Stimulated activated naive CD4-positive, alpha-beta T cell treated with Interleukin-2 at 50 U/mL for 16 hours (primary cell): ENCODE data around the gene DIABLO.
A peak's percentile ranks its signal among the peaks of the same experiment; 100 is the strongest.
"Not testable (repeated sequence)": the region's sequence is repeated elsewhere in the genome, so short reads cannot be mapped to it uniquely, and the experiment has no call there.

Experiments
- DNase-seq: peaks from one replicate; lab custom pipeline; 2025; lab: John Stamatoyannopoulos, UW

DIABLO gene

DNA sequence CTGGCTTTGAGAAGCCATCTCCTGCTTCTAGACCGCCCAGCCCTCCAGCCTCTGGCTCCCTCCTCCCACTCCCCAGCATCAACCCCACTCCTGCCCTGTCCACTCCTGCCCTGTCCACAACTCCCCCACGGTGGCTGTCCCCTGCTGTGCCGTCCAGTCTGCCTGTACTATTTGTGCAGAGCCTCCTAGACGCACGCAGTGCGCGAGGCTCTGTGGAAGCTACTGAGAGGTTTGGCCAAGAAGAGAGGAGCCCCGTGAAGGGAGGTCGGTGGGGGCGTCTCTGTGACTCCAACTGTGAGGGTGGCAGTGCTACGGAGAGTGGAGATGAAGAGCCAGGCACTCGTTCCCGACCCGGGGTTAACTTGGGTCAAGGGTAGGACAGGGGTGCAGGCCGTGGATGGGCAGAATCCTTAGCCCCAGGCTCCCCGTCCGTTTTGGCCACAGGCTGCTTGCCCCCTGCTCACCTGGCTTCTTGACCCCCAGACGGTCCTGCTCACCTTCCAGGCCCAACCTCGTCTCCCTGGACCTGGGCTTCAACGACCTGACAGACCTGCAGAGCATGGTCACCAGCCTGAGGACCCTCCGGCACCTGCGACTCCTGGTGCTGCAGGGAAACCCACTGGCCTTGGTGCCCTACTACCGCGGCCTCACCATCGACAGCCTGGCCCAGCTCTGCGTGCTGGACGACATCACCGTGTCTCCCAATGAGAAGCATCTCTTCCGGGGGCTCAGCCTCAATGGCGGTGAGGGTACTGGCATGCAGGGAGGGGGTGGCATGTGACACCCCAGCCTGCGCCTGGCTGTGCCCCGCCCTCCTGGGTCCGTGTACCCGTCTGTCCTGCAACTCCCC is 36.0 kb downstream of the DIABLO start:
- DNase-seq: no peak

DNA sequence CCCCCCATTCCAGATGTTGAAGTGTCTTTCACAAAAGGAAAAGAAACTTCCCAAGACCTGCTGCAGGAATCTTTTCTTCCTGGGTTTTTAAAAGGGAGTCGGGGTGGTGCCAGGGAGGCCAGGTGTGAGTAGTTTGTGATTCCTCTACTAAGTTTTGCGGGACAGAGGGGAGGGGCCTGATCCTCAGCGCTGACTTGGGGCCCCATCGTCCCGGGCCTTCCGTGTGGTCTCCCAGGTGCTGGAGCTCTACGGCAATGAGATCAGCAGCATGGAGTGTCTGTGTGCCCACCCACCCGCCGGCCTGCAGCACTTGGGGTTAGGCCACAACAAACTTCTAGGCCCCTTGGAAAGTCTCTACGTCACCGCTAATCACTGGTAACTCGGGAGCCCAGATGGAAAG is 38.4 kb downstream of the DIABLO start:
- DNase-seq: no peak

DNA sequence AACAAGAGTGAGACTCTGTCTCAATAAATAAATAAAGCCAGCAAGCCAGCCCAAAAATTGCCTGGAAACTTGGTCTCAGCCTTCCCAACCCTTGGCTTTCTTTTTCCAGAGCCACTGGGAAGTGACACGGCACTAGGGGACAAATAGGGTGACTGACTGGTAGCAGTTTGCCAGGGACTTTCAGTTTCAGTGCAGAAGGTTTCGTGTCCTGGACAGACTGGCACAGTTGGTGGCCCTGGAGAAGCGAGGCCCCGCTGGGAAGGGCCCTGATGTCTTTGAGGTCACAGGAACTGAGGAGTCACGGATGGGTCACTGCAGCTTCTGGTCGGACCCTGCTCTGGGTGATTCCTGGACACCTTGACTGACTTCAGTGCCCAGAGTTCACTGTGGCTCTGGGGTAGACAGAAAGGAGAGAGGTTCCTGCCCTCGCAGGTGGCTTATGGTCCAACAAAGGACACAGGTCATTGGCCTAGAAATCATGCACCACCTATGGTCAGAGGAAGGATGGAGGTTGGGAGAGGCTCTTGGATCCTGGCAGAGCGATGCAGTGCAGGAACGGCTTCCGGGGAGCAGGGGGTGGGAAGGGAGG is 40.3 kb downstream of the DIABLO start:
- no peak for DNase-seq

DNA sequence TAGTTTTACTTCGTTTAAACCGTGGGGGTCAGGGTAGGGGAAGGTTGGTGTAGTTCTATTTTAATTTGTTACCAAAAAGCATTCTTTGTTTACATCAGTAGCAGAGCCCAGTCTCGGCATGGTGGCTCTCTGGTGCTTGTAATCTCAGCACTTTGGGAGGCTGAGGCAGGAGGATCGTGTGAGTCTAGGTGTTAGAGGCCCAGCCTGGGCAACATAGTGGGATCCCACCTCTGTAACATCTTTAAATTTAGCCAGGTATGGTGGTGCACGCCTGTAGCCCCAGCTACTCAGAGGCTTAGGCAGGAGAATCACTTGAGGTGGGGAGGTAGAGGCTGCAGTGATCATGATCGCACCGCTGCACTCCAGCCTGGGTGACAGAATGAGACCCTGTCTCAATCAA is 40.8 kb downstream of the DIABLO start:
- no peak for DNase-seq

DNA sequence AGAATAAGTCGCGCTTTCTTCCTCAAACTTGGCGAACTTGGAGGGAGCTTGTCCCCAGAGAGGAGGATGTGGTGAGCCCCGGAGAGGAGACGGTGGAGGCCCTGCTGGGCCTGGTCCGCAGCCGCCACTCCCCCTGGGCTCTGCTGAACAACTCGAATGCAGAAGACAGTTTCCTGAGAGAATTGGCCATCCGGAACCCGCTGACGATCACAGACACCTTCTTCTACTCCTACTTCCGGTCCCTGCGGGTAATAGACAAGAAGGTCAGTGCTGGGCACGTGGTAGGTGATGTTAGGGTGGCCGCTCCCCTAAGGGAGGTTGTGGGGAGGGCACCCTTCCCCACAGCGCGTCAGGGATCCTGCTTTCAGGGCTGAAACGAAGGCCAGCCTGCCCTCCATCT is 41.3 kb downstream of the DIABLO start:
- DNase-seq: no peak

DNA sequence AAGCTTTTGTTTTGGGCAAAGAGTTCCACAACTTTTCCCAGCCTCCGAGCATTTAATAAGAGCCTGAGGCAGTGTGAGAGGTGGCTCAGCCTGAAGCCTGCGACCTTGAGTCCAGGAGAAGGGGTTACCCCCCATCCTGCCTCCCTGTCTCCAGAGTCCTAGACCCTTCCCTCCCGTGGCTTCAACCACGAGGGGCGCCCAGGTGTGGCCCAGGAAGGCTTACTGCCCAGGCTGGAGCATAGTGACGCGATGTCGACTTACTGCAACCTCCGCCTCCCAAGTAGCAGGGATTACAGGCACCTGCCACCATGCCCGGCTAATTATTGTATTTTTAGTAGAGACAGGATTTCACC is 42.3 kb downstream of the DIABLO start:
- no peak for DNase-seq

DNA sequence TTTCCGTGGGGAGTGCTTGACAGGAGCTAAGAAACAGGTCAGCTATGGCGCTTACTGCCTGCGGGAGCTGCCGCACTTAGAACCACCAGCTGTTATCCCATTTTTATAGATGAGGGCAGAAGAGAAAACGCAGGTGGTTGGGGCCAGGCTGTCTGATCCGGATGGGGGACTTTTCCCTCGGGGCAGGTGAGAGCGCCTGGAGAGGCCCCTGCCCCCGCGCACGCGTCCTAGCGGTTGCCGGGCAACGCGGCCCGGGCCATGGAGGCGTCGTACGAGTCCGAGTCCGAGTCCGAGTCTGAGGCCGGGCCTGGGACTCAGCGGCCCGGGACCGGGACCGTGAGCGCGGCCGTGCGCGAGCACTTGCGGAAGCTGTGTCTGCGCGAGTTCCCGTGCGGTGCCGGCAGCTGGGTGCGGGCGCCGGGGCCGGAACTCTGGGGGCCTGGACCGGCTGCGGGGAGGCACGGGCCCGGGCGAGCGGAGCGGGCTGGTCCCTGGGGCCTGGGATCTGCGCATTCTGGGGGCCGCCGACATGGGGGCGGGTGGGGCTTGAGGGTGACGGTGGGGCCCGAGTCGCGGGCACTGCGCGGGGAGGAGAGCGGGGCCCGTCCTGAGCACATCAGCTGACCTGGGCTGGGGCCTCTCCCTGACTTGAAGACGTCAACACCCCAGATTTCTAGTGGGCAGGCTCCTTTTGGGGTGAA is 42.8 kb downstream of the DIABLO start, which contains the start of gene LRRC43:
Gene LRRC43 (plus strand): TSS at position 237 of the 701 bp plus-strand sequence. CDS start 22 bp downstream, at position 259.
- no peak for DNase-seq

DNA sequence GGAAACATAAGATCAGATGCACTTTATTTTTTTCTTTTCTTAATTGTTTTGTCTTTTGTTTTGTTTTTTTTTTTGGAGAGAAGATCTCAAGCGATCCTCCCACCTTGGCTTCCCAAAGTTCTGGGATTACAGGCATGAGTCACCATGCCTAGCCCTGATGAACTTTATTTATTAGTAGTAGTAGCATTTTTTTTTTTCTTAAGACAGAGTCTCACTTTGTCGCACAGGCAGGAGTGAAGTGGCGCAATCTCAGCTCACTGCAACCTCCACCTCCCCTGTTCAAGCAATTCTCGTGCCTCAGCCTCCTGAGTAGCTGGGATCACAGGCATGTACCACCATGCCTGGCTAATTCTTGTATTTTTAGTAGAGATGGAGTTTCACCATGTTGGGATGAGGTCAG is 49.4 kb downstream of the DIABLO start:
- not testable (repeated sequence) for DNase-seq

DNA sequence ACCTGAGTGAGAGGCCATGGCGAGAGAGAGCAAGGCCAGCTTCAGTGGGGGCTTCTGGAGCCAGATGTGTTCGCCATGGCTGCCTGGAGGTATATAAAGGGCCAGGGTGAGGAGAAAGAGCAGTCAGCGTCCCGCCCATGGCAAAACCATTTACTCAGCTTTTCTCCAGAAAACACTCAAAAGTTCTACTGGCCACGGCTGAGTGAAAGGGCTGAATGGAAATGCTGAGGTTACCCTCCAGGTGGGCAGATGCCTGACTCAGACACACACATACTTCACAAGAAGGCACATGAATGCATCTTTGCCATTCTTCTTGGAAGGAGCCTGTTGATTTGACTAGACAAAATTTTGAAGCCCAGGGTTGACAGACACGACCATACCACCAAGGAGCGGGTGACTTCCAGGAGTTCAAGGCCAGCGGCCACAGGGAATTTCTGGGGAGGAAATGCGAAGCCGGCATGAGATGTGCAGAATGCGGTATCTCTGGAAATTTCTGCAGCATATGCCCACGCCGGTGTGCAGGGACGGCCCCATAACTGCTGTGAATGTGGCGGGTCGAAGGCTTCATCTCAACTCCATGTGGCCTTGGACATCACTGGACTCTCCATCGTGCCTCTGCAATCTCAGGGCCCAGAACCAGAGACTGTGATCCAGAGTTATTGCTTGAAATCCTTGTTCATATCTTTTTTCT is 51.6 kb downstream of the DIABLO start, which contains the start of gene IL31:
Gene IL31 (minus strand): TSS at position 67 of the 691 bp plus-strand sequence. CDS start 49 bp downstream, at position 18.
- peak; percentile 17 for DNase-seq

DNA sequence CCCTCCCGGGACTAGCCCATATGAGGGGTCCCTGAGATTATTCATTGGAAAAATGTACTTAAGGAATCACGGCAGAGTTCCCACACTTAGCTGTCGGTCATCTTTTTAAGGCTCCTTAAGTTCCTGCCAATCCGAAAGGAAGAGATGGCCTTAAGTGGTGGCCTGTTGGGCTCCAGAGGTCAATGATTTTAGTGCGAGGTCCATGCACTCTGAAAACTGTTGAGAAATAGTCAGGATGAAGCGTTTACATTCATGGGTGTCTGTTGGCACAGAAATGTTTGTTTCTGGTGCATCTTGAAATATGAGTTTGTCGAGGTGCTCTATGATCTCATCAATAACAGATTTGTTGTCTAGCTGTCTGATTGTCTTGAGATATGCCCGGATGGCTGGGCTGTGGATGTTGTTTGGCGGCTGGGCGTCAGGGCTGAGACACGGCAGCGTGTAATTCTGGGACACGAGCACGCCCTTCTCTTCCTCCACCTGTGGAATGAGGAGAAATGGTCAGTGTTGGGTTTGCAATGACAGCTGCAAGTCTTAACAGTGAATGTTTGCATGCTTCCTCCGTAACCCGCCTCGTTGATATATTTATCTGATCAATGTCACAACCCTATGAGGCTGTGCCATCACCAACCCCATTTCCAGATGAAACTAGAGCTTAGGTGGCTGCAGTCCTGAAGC is 53.5 kb downstream of the DIABLO start:
- DNase-seq: no peak

DNA sequence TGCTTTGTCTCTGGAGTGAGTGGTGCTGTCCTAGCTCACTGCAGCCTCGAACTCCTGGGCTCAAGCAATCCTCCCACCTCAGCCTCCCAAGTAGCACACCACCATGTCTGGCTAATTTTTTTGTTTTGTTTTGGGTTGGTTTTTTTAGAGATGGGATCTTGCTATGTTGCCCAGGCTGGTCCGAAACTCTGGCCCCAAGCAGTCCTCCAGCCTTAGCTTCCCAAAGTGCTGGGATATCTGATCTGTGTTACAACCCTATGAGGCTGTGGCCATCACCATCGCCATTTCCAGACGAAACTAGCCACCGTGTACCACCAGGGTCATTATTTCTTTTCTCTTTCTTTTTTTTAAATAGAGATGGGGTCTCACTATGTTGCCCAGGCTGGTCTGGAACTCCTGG is 54.5 kb downstream of the DIABLO start:
- DNase-seq: no peak

DNA sequence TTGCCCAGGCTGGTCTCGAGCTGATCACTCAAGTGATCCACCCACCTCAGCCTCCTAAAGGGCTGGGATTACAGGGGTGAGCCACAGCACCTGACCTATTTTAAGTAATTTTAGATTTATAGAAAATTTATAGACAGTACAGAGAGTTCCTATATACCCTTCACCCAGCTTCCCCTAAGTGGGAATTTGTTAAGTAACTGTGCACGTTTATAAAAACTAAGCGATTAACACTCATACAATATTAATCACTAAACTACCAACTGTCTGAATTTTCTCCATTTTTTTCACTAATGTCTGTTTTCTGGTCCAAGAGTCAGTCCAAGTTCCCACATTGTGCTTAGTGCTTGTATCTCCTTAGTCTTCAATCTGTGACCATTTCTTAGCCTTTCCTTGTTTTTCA is 57.4 kb downstream of the DIABLO start:
- no peak for DNase-seq

DNA sequence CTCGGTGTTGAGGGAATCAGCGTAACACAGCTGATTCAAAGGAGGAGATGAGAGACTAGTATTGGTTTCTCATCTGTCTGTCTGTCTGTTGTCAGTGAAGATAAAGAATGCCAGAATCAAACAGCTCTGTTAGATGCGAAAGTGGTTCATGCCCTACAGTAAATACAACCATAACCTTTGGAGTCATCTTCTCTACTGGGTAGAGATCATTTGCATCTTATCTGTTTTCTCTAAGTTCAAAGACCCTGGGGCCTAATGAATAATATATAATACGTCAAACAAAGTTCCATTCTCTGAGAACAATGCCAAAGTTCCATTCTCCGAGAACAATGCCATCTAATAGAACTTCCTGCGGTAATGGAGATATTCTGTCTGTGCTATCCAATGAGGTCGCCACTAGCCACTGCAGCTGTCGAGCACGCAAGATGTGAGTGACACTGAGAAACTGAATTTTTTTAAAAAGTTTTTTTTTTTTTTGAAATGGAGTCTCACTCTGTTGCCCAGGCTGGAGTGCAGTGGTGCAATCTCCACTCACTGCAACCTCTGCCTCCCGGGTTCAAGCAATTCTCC is 58.4 kb downstream of the DIABLO start:
- DNase-seq: no peak

DNA sequence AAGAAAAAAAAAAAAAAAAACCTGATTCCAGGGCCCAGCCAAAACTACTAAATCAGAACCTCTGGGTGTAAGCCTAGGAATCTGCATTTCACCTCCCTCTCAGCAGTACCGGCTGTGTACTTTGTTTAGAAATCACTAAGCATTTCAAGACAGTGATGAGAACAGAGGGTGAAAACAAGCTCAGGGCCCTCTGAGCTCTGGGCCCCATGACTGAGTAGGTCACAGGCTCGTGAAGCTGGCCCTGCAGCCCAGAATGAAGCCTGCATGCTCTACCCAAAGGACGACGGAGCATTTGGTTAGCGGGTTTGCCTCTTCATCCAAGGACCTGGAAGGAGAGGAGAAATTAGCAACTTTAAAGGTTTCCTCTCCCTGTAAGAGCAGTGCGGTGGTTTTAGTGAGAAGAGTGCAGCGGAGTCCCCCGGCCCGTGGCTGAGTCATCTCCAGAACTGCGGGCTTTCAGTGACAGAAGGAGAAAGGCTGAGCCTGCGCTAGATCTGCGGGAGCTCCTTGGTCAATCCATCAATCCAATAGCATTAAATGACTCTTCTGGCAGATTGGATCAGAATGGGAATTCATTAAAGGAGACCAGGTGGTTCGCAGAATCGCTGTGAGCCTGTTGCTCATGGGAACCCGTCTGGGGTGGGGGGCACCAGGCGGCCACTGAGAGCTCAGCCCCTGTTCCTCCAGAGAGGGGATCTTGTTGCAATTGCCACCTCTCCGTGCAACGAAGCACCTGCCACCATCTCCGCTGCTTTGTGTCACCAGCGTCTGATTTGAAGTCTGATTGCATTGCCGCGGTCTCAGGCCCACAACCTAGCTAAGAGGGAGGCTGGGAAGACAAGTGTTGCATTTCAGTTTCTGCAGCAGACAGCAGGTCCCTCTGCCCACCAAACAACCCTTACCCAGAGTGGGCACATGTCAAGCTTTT is 59.2 kb downstream of the DIABLO start:
- peak; percentile 61 for DNase-seq

DNA sequence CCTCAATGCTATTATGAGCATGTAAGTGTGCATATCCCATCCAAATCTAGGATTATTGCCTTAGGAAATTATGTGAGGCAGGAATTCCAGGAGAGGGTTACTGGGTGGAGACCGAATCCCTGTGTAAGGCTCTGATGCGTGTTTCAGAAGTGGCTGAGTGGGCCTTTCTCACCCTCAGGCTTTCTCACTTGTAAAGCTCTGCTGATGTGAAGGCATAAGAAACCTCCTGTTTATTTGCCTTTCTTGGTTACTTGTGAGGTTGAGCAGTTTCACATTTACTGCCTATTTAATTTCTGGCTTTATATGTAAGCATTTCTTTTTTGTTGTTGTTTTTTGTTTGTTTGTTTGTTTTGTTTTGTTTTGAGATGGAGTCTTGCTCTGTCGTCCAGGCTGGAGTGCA is 62.9 kb downstream of the DIABLO start:
- no peak for DNase-seq

DNA sequence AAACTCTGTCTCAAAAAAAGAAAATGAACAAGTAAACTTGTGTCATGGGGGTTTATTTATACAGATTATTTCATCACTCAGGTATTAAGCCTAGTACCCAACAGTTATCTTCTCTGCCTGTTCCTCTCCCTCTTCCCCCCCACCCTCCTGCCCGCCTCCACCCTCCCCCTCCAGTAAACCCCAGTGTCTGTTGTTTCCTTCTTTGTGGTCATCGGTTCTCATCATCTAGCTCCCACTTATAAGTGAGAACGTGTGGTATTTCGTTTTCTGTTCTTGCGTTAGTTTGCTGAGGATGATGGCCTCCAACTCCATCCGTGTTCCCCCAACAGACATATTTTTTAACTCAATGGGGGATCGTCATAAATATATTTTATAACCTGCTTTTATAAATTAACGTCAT is 64.2 kb downstream of the DIABLO start:
- DNase-seq: peak; percentile 20

DNA sequence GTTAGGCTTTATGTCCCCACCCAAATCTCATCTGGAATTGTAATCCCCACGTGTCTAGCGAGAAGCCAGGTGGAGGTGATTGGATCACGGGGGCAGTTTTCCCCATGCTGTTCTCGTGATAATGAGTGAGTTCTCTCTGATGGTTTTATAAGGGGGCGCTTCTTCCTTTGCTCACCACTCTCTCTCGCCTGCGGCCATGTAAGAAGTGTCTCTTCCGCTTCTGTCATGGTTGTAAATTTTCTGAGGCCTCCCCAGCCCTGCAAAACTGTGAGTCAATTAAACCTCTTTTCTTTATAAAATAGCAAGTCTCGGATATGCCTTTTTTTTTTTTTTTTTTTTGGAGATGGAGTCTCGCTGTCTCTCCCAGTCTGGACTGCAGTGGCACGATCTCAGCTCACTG is 65.1 kb downstream of the DIABLO start:
- no peak for DNase-seq

DNA sequence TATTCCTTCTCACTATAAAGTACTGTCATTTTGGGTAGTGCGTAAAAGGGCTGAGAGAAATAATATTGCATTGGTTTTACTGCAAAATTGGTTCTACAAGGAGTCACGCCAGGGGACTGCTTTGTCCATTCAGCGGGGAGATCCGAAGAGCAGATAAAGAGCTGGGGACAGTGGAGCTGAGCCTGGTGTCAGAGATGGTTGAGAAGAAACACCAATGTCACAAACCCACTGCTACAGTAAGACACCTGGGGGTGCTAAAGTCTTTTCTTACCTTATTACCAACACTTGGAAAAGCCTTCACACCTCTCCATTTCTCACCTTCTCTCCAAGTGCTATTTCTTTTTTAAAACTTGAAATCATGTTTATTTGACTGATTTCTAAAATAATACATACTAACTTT is 66.0 kb downstream of the DIABLO start:
- no peak for DNase-seq

DNA sequence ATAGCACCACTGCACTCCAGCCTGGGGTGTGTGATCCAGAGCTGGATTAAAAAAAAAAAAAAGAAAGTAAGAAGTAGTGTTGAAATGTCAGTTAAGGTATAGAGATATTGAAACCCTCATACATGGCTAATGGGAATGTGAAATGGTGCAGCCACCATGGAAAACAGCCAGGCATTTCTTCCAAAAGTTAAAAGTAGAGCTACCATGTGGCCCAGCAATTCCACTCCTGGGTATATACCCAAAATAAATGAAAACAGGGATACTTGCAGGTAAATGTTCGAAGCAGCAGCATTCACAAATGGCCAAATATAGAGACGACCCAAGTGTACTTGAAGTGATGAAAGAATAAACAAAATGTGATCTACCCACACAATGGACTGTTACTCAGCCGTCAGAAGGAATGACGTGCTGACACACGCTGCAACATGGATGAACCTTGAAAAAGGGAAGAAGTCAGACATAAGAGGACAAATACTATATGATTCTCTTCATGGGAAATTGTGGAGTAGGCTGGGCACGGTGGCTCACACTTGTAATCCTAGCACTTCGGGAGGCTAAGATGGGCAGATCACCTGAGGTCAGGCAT is 67.1 kb downstream of the DIABLO start:
- no peak for DNase-seq
